ENCODE data around the gene PPARD. TPM values are rescaled to one million over a fixed set of nuclear protein-coding genes. Genes with fewer than 3 reads are reported as not detected.
A peak's percentile ranks its signal among the peaks of the same experiment; 100 is the strongest.

PPARD gene
- total and polyA plus RNA-seq, 7 experiments from 2014 or later = 7.3 to 47.1 (median 30.0) TPM

DNA sequence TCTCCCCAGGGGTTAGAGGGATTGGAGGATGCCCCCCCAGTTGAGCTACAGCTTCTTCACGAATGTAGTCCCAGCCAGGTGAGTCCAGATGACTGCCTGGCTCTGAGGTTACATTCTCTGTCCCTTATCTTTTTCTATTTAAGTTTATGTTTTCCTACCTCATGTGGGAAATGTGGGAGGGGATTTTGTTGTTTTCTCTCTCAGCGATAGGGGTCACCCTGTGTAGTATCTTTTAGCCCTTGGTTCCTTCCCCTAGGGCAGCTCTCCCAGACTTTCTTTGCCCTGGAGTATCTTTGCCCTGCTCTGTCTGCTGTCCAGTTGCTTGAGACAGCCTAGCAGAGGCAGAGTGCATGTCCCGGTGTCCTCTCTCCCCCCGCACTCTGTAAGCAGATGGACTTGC, 115.5 kb downstream of the PPARD start:
- H3K27ac Mint-ChIP-seq = no peak overlapping the region
- no peaks in the 10 kb centered on the region for H3K27me3 Mint-ChIP-seq
- H3K27ac ChIP-seq (ENCODE audit: low read depth, low read length) = no peak overlapping the region
- no peaks in the 10 kb centered on the region for H3K27me3 ChIP-seq (ENCODE audit: control insufficient read depth in 2 of 2, insufficient read depth in 2 of 2, low read length in 2 of 2)
- intact Hi-C loops (cut with micrococcal nuclease) = no loop called here
- ChIA-PET CTCF (interaction anchor here (1.5 to 2.0 kb wide), 2 partner anchors 8 to 114 kb away, joined by 5 to 6 read pairs; no protein-coding TSS in a partner anchor), POLR2A (interaction anchor here (0.8 to 1.7 kb wide), 2 partner anchors 9 to 136 kb away, joined by 3 to 7 read pairs; no protein-coding TSS in a partner anchor)
- H3K36me3 Mint-ChIP-seq = peaks cover 0 to 35% (median 18%) of the 10 kb centered on the region in 5 donors
- DNase-seq (no peak), ATAC-seq (no peak)
- peaks cover 4 to 24% (median 17%) of the 10 kb centered on the region in 7 donors for H3K4me1 Mint-ChIP-seq
- H3K9me3 Mint-ChIP-seq = no peaks in the 10 kb centered on the region
- peaks cover 5 to 6% of the 10 kb centered on the region in 2 donors for H3K4me1 ChIP-seq (ENCODE audit: control insufficient read depth in 2 of 2, insufficient read depth in 2 of 2, low read length in 2 of 2)
- no peaks in the 10 kb centered on the region for H3K9me3 ChIP-seq (ENCODE audit: control insufficient read depth in 2 of 3, low read length in 3 of 3)
- H3K4me3 ChIP-seq (ENCODE audit: low read length) = no peak overlapping the region
- H3K36me3 ChIP-seq (ENCODE audit: control insufficient read depth in 2 of 3, insufficient read depth in 3 of 3, low read length in 3 of 3) = peaks cover 0 to 35% (median 0%) of the 10 kb centered on the region in 3 experiments
- H3K4me3 Mint-ChIP-seq = no peak overlapping the region

GRCh38 chr6:35461270-35461669, 118.9 kb downstream of the PPARD start:
- DNase-seq (no peak), ATAC-seq (no peak)
- no peaks in the 10 kb centered on the region for H3K27me3 Mint-ChIP-seq
- H3K4me3 Mint-ChIP-seq = no peak overlapping the region
- Histone ChIP-seq H3K4me3 (ENCODE audit: low read length) (no peak overlapping the region), H3K4me1 (ENCODE audit: control insufficient read depth in 2 of 2, insufficient read depth in 2 of 2, low read length in 2 of 2) (no peaks in the 10 kb centered on the region), H3K27me3 (ENCODE audit: control insufficient read depth in 2 of 2, insufficient read depth in 2 of 2, low read length in 2 of 2) (no peaks in the 10 kb centered on the region), H3K27ac (ENCODE audit: low read depth, low read length) (no peak overlapping the region), H3K36me3 (ENCODE audit: control insufficient read depth in 2 of 3, insufficient read depth in 3 of 3, low read length in 3 of 3) (peaks cover 0 to 30% (median 0%) of the 10 kb centered on the region in 3 experiments), H3K9me3 (ENCODE audit: control insufficient read depth in 2 of 3, low read length in 3 of 3) (no peaks in the 10 kb centered on the region)
- H3K9me3 Mint-ChIP-seq = no peaks in the 10 kb centered on the region
- CTCF ChIA-PET = no interaction called here
- POLR2A ChIA-PET = no interaction called here
- H3K4me1 Mint-ChIP-seq = peaks cover 0 to under 1% (median 0%) of the 10 kb centered on the region in 7 donors
- intact Hi-C loops (cut with micrococcal nuclease) = loop anchor here in 1 of 2 donors (10.0 kb wide), 1 partner anchor 94 kb away; no protein-coding TSS in a partner anchor
- peaks cover 0 to 34% (median 13%) of the 10 kb centered on the region in 5 donors for H3K36me3 Mint-ChIP-seq
- peak overlapping the region in 1 of 9 donors; percentile 51 for H3K27ac Mint-ChIP-seq

GRCh38 chr6:35463292-35463691, 120.9 kb downstream of the PPARD start:
- ChIA-PET POLR2A (interaction anchor here (0.8 to 1.6 kb wide), 3 partner anchors 10 to 120 kb away, joined by 3 to 5 read pairs (median 3); no protein-coding TSS in a partner anchor), CTCF (no interaction called here)
- Histone ChIP-seq H3K27ac (ENCODE audit: low read depth, low read length) (no peak overlapping the region), H3K9me3 (ENCODE audit: control insufficient read depth in 2 of 3, low read length in 3 of 3) (no peaks in the 10 kb centered on the region), H3K4me1 (ENCODE audit: control insufficient read depth in 2 of 2, insufficient read depth in 2 of 2, low read length in 2 of 2) (peaks cover 0 to 5% of the 10 kb centered on the region in 2 donors), H3K4me3 (ENCODE audit: low read length) (no peak overlapping the region), H3K27me3 (ENCODE audit: control insufficient read depth in 2 of 2, insufficient read depth in 2 of 2, low read length in 2 of 2) (no peaks in the 10 kb centered on the region), H3K36me3 (ENCODE audit: control insufficient read depth in 2 of 3, insufficient read depth in 3 of 3, low read length in 3 of 3) (peaks cover 0 to 22% (median 0%) of the 10 kb centered on the region in 3 experiments)
- Mint-ChIP-seq H3K4me1 (peaks cover 6 to 12% (median 8%) of the 10 kb centered on the region in 7 donors), H3K27me3 (no peaks in the 10 kb centered on the region), H3K4me3 (no peak overlapping the region), H3K9me3 (no peaks in the 10 kb centered on the region), H3K36me3 (peaks cover 0 to 28% (median 14%) of the 10 kb centered on the region in 5 donors), H3K27ac (peak overlapping the region in 1 of 9 donors; percentile 32)
- intact Hi-C loops (cut with micrococcal nuclease) = loop anchor here in 1 of 2 donors (10.0 kb wide), 1 partner anchor 92 kb away; no protein-coding TSS in a partner anchor
- DNase-seq (no peak), ATAC-seq (no peak)

DNA sequence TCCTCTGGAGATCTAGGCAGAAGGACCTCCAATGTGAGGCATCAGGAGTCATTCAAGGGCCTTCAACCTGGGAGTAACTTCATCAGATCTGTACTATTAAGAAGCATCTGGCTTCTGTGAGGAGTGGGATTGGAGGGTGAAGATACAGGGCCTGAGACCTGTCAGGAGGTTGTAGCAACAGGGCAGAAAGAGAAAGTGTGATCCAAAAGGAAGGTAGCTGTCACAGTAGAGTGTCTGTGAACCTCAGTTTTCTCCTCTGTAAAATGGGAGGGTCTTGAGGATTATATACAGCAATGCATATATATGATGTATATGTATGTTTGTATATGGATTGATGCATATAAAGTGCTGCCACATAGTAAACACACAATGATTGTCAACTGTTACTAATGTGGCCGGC, 123.3 kb downstream of the PPARD start:
- ChIA-PET POLR2A (interaction anchor here (0.6 to 3.3 kb wide), 5 partner anchors 14 to 196 kb away, joined by 3 to 16 read pairs (median 4); partner anchors contain the start of gene FANCE), CTCF (interaction anchor here (0.6 to 5.6 kb wide), 8 partner anchors 15 to 172 kb away, joined by 3 to 81 read pairs (median 4); partner anchors contain the start of genes DEF6, FANCE and PPARD)
- H3K27ac Mint-ChIP-seq = peak overlapping the region in 3 of 9 donors; percentile 31 to 63 (median 41)
- peaks cover 21 to 26% (median 24%) of the 10 kb centered on the region in 7 donors for H3K4me1 Mint-ChIP-seq
- intact Hi-C loops (cut with micrococcal nuclease) = loop anchor here (5.0 to 10.0 kb wide), 4 partner anchors 89 to 768 kb away; partner anchors contain the start of genes FKBP5 (in 1 of the 2) and ILRUN (in 1 of the 2)
- H3K27me3 Mint-ChIP-seq = no peaks in the 10 kb centered on the region
- no peak overlapping the region for H3K4me3 Mint-ChIP-seq
- Histone ChIP-seq H3K4me3 (ENCODE audit: low read length) (no peak overlapping the region), H3K27me3 (ENCODE audit: control insufficient read depth in 2 of 2, insufficient read depth in 2 of 2, low read length in 2 of 2) (no peaks in the 10 kb centered on the region), H3K4me1 (ENCODE audit: control insufficient read depth in 2 of 2, insufficient read depth in 2 of 2, low read length in 2 of 2) (peaks cover 11 to 15% of the 10 kb centered on the region in 2 donors), H3K36me3 (ENCODE audit: control insufficient read depth in 2 of 3, insufficient read depth in 3 of 3, low read length in 3 of 3) (peaks cover 0 to 21% (median 4%) of the 10 kb centered on the region in 3 experiments), H3K27ac (ENCODE audit: low read depth, low read length) (no peak overlapping the region), H3K9me3 (ENCODE audit: control insufficient read depth in 2 of 3, low read length in 3 of 3) (no peaks in the 10 kb centered on the region)
- peaks cover 0 to 2% (median 0%) of the 10 kb centered on the region in 11 donors for H3K9me3 Mint-ChIP-seq
- no peak for DNase-seq
- peaks cover 8 to 34% (median 13%) of the 10 kb centered on the region in 5 donors for H3K36me3 Mint-ChIP-seq
- ATAC-seq = no peak

DNA sequence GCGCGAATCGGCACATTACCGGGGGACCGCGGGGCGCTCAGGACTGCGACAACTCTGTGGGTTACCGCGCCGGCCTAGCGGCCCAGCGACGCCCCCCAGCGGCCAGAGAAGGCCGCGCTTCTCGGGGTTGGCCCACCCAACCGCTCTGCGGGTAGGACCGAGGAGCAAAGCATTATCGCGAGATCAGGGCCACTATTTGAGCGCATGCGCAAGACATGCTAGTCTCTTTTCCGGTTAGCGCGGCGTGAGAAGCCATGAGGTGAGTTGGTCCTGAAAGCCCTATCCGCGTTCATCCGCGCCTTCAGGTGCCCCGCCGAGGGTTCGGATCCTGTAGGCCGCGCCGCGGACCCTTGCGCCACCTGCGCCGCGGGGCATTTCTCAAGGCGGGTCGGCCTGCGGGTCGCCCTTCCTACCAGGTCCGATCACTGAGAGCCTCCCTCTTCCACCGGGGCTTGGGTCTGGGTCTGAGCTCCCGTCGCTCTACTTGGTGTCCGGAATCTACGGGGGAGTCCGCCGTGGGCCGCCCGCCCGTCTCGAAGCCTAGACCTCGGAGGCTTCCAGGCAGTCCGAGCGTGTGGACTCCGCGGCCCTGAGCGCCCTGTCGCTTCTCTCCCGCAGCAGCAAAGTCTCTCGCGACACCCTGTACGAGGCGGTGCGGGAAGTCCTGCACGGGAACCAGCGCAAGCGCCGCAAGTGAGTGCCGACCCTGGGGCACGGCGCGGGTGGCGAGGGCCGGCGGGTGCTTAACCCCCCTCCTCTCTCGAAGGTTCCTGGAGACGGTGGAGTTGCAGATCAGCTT, 126.0 kb downstream of the PPARD start, which contains the start of gene RPL10A:
TSS of gene RPL10A (plus strand) at position 221 of the 799 bp plus-strand sequence. CDS start at position 255, 34 bp downstream.
- Histone ChIP-seq H3K27me3 (ENCODE audit: control insufficient read depth in 2 of 2, insufficient read depth in 2 of 2, low read length in 2 of 2) (no peaks in the 10 kb centered on the region), H3K4me3 (ENCODE audit: low read length) (peak within 1 kb of the TSS; percentile 91), H3K4me1 (ENCODE audit: control insufficient read depth in 2 of 2, insufficient read depth in 2 of 2, low read length in 2 of 2) (peaks cover 11 to 27% of the 10 kb centered on the region in 2 donors), H3K9me3 (ENCODE audit: control insufficient read depth in 2 of 3, low read length in 3 of 3) (no peaks in the 10 kb centered on the region), H3K36me3 (ENCODE audit: control insufficient read depth in 2 of 3, insufficient read depth in 3 of 3, low read length in 3 of 3) (peaks cover 9 to 40% (median 19%) of the 10 kb centered on the region in 3 experiments), H3K27ac (ENCODE audit: low read depth, low read length) (peak within 1 kb of the TSS; percentile 83)
- intact Hi-C loops (cut with micrococcal nuclease) = loop anchor here (1.0 to 10.0 kb wide), 16 partner anchors 16 to 771 kb away; partner anchors contain the start of genes DEF6 (in 2 of the 2), FANCE (in 2 of the 2), PPARD (in 2 of the 2) and TEAD3 (in 2 of the 2)
- ChIA-PET POLR2A (interaction anchor here (0.6 to 3.5 kb wide), 31 partner anchors 10 to 1043 kb away, joined by 3 to 31 read pairs (median 4); partner anchors contain the start of genes DEF6, FANCE, PPARD and RPS10), CTCF (interaction anchor here (0.6 to 5.6 kb wide), 16 partner anchors 12 to 589 kb away, joined by 3 to 81 read pairs (median 5); partner anchors contain the start of genes ARMC12, DEF6, FANCE and PPARD)
- peaks cover 9 to 33% (median 15%) of the 10 kb centered on the region in 5 donors for H3K36me3 Mint-ChIP-seq
- H3K27me3 Mint-ChIP-seq = no peaks in the 10 kb centered on the region
- H3K4me1 Mint-ChIP-seq = peaks cover 25 to 49% (median 35%) of the 10 kb centered on the region in 7 donors
- H3K27ac Mint-ChIP-seq = peak within 1 kb of the TSS; percentile 94 to 100 (median 99)
- peak within 1 kb of the TSS; percentile 85 to 99 (median 98) for H3K4me3 Mint-ChIP-seq
- peaks cover 0 to 2% (median 0%) of the 10 kb centered on the region in 11 donors for H3K9me3 Mint-ChIP-seq
- ATAC-seq = peak; percentile 96
- peak; percentile 87 to 97 (median 94) for DNase-seq
